ENCODE data around the gene OR5H6.

- TF ChIP-seq POLR2A (IDR thresholded peaks at IDR 0.05): no peak
- TF ChIP-seq, protein P1, sequence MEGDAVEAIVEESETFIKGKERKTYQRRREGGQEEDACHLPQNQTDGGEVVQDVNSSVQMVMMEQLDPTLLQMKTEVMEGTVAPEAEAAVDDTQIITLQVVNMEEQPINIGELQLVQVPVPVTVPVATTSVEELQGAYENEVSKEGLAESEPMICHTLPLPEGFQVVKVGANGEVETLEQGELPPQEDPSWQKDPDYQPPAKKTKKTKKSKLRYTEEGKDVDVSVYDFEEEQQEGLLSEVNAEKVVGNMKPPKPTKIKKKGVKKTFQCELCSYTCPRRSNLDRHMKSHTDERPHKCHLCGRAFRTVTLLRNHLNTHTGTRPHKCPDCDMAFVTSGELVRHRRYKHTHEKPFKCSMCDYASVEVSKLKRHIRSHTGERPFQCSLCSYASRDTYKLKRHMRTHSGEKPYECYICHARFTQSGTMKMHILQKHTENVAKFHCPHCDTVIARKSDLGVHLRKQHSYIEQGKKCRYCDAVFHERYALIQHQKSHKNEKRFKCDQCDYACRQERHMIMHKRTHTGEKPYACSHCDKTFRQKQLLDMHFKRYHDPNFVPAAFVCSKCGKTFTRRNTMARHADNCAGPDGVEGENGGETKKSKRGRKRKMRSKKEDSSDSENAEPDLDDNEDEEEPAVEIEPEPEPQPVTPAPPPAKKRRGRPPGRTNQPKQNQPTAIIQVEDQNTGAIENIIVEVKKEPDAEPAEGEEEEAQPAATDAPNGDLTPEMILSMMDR (IDR thresholded peaks at IDR 0.05): no peak
Measured at GRCh38 chr3:98274914-98275313, 10.9 kb downstream of the OR5H6 start.

All from breast epithelium (tissue), 3 donors.